Measurements from ENCODE around the gene TEX19. TPM values are rescaled to one million over a fixed set of nuclear protein-coding genes. Genes with fewer than 3 reads are reported as not detected.
A peak's percentile ranks its signal among the peaks of the same experiment; 100 is the strongest.

Gene TEX19
- polyA plus RNA-seq, 3 donors from 2014 or later = not detected

GRCh38 chr17:82327289-82327688, 31.8 kb upstream of the TEX19 start:
- H3K27me3 Mint-ChIP-seq (ENCODE audit: low read depth in 3 of 3) = peaks cover 0 to 4% (median 3%) of the 10 kb centered on the region in 3 donors
- no peak overlapping the region for H3K27ac Mint-ChIP-seq
- no peak overlapping the region for H3K4me3 Mint-ChIP-seq
- no peaks in the 10 kb centered on the region for H3K4me1 Mint-ChIP-seq
- no peak for DNase-seq
- no peaks in the 10 kb centered on the region for H3K36me3 Mint-ChIP-seq
- no peaks in the 10 kb centered on the region for H3K9me3 Mint-ChIP-seq

GRCh38 chr17:82327757-82328140, 31.3 kb upstream of the TEX19 start:
- no peak for DNase-seq
- Mint-ChIP-seq H3K9me3 (no peaks in the 10 kb centered on the region), H3K4me3 (no peak overlapping the region), H3K4me1 (peaks cover 1 to 3% of the 10 kb centered on the region in 2 donors), H3K27ac (no peak overlapping the region), H3K36me3 (no peaks in the 10 kb centered on the region), H3K27me3 (ENCODE audit: low read depth in 3 of 3) (peaks cover 0 to 4% (median 3%) of the 10 kb centered on the region in 3 donors)

- no peak overlapping the region for H3K4me3 Mint-ChIP-seq
- H3K27ac Mint-ChIP-seq = no peak overlapping the region
- H3K36me3 Mint-ChIP-seq = no peaks in the 10 kb centered on the region
- peaks cover 0 to 4% (median 3%) of the 10 kb centered on the region in 3 donors for H3K27me3 Mint-ChIP-seq (ENCODE audit: low read depth in 3 of 3)
- no peak for DNase-seq
- H3K4me1 Mint-ChIP-seq = peaks cover 4 to 8% of the 10 kb centered on the region in 2 donors
- H3K9me3 Mint-ChIP-seq = no peaks in the 10 kb centered on the region
Measured at GRCh38 chr17:82328141-82328993, 30.7 kb upstream of the TEX19 start.

DNA sequence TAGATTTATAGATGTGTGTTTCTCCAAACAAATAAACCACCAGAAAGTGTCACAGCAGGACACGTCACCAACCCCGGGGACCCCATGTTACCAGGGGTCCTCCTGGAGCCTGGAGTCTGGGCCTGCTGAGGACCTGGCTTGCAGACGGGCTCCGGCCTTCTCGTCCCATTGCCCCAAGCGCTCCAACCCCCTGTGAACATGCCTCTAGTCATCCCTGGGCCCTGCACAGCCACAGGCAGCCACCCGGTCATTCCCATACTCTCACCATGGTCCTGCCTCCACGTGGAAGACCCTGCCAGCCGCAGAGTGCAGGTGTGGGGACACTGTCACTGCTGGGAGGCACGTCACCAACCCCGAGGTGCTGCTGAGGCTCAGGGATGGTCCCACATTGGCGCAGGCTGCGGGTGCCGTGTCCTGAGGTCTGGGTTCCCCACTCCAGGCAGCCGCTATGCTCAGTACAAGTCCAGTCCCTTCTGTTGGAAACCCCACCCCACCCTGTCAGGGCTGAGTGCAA, 30.0 kb upstream of the TEX19 start:
- Mint-ChIP-seq H3K27me3 (ENCODE audit: low read depth in 3 of 3) (peaks cover 0 to 4% (median 3%) of the 10 kb centered on the region in 3 donors), H3K4me1 (peaks cover 4 to 8% of the 10 kb centered on the region in 2 donors), H3K9me3 (no peaks in the 10 kb centered on the region), H3K27ac (no peak overlapping the region), H3K36me3 (no peaks in the 10 kb centered on the region), H3K4me3 (no peak overlapping the region)
- DNase-seq = no peak

- Mint-ChIP-seq H3K9me3 (no peaks in the 10 kb centered on the region), H3K27ac (no peak overlapping the region), H3K36me3 (no peaks in the 10 kb centered on the region), H3K4me3 (no peak overlapping the region), H3K4me1 (peaks cover 9 to 11% of the 10 kb centered on the region in 2 donors), H3K27me3 (ENCODE audit: low read depth in 3 of 3) (peaks cover 0 to 6% (median 2%) of the 10 kb centered on the region in 3 donors)
- DNase-seq = no peak
Measured at GRCh38 chr17:82329683-82330321, 29.2 kb upstream of the TEX19 start.

- Mint-ChIP-seq H3K27me3 (ENCODE audit: low read depth in 3 of 3) (peaks cover 0 to 8% (median 6%) of the 10 kb centered on the region in 3 donors), H3K36me3 (no peaks in the 10 kb centered on the region), H3K9me3 (no peaks in the 10 kb centered on the region), H3K4me3 (no peak overlapping the region), H3K27ac (no peak overlapping the region), H3K4me1 (peaks cover 17 to 19% of the 10 kb centered on the region in 2 donors)
- DNase-seq = no peak
Measured at GRCh38 chr17:82330322-82331239, 28.5 kb upstream of the TEX19 start.

GRCh38 chr17:82331345-82331939, 27.6 kb upstream of the TEX19 start:
- no peaks in the 10 kb centered on the region for H3K9me3 Mint-ChIP-seq
- no peaks in the 10 kb centered on the region for H3K36me3 Mint-ChIP-seq
- H3K27ac Mint-ChIP-seq = no peak overlapping the region
- H3K27me3 Mint-ChIP-seq (ENCODE audit: low read depth in 3 of 3) = peaks cover 0 to 8% (median 6%) of the 10 kb centered on the region in 3 donors
- DNase-seq = no peak
- H3K4me3 Mint-ChIP-seq = peak overlapping the region in 2 of 5 donors; percentile 48 to 54
- H3K4me1 Mint-ChIP-seq = peaks cover 19% of the 10 kb centered on the region in 2 donors

DNA sequence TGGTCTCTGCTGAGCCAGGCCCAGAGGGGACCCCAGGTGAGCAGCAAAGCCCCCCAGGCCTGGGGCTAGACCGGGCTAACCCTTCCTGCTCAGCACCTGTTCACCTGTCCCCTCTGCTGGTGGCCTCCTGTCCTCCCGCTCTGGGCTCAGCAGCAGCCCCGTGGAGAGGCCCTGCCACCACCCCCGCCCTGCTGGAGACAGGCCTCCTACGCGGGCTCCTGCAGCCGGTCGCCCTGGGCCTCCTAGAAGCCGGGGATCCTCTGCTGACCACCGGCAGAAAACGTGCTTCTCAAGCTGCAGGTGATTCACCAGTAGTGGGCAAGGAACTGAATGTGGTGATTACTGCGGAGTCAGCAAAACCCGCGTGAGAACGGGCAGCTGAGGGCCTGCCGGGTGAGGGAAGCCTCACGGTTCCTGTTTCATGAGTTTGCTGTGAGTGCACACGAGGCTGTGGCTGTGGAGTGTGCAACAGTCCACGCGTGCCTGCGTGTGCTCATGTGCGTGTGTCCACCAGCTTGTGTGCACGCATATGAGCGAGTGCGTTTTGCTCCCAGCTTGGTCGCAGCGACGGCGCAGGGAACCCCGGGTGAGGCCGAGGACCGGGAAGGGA, 26.3 kb upstream of the TEX19 start:
- peak overlapping the region; percentile 71 to 85 (median 82) for H3K4me3 Mint-ChIP-seq
- peaks cover 19% of the 10 kb centered on the region in 2 donors for H3K4me1 Mint-ChIP-seq
- H3K27ac Mint-ChIP-seq = peak overlapping the region in 2 of 6 donors; percentile 61 to 81
- peak; percentile 34 to 47 (median 40) for DNase-seq
- H3K36me3 Mint-ChIP-seq = no peaks in the 10 kb centered on the region
- peaks cover 0 to 8% (median 6%) of the 10 kb centered on the region in 3 donors for H3K27me3 Mint-ChIP-seq (ENCODE audit: low read depth in 3 of 3)
- no peaks in the 10 kb centered on the region for H3K9me3 Mint-ChIP-seq

DNA sequence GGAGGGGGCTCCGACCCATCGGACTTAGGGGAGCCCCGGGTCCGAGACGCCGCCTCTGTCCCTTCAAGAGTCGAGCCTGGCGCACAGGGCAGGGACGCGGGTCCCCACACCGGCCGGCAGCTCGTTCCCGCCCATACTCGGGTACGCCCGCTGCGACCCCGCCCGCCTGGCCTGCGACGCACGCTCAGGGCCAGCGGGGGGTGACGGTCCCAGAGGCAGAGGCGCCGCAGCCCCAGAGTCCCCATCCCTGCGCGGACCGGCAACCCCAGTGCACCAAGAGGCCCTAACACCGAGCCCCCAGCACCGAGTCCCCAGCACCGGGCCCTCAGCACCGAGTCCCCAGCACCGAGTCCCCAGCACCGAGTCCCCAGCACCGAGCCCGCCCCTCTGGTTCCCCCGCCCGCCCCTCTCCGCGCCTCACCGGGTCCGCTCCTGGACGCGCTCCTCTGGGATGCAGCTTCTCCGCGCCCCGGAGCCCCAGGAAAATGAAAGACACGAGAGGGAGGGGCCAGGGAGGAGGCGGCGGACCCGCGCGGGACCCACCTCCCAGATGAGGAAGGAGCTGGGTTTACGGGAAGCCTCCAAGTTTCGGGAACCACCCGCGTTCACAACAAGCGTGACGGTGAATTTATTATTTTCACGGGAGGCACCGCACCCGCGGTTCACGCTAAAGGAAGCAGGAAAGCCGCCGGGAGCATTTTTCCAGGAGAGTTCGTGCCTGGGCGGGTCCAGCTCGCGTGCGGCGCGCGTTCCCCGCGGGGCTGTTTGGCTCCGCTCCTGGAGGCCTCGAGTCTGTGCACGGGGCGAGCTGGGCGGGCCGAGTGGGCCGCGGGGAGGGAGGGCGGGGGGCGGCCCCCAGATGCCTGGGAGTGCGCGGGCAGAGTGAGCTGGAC, 25.5 kb upstream of the TEX19 start, which contains the start of gene SECTM1:
TSS of gene SECTM1 (minus strand) at position 488 of the 893 bp plus-strand sequence. CDS start 6,526 bp downstream, outside the sequence.
- peak within 1 kb of the TSS; percentile 93 to 99 (median 98) for H3K4me3 Mint-ChIP-seq
- H3K27ac Mint-ChIP-seq = peak within 1 kb of the TSS in 5 of 6 donors; percentile 14 to 96 (median 81)
- H3K9me3 Mint-ChIP-seq = no peaks in the 10 kb centered on the region
- H3K36me3 Mint-ChIP-seq = no peaks in the 10 kb centered on the region
- H3K4me1 Mint-ChIP-seq = peaks cover 19% of the 10 kb centered on the region in 2 donors
- DNase-seq = no peak
- peaks cover 0 to 10% (median 6%) of the 10 kb centered on the region in 3 donors for H3K27me3 Mint-ChIP-seq (ENCODE audit: low read depth in 3 of 3)

GRCh38 chr17:82334204-82334621, 24.8 kb upstream of the TEX19 start:
- no peak for DNase-seq
- no peaks in the 10 kb centered on the region for H3K9me3 Mint-ChIP-seq
- H3K36me3 Mint-ChIP-seq = no peaks in the 10 kb centered on the region
- peak overlapping the region; percentile 93 to 99 (median 98) for H3K4me3 Mint-ChIP-seq
- H3K27me3 Mint-ChIP-seq (ENCODE audit: low read depth in 3 of 3) = peaks cover 0 to 10% (median 5%) of the 10 kb centered on the region in 3 donors
- peaks cover 19% of the 10 kb centered on the region in 2 donors for H3K4me1 Mint-ChIP-seq
- H3K27ac Mint-ChIP-seq = peak overlapping the region in 3 of 6 donors; percentile 14 to 96 (median 64)

DNA sequence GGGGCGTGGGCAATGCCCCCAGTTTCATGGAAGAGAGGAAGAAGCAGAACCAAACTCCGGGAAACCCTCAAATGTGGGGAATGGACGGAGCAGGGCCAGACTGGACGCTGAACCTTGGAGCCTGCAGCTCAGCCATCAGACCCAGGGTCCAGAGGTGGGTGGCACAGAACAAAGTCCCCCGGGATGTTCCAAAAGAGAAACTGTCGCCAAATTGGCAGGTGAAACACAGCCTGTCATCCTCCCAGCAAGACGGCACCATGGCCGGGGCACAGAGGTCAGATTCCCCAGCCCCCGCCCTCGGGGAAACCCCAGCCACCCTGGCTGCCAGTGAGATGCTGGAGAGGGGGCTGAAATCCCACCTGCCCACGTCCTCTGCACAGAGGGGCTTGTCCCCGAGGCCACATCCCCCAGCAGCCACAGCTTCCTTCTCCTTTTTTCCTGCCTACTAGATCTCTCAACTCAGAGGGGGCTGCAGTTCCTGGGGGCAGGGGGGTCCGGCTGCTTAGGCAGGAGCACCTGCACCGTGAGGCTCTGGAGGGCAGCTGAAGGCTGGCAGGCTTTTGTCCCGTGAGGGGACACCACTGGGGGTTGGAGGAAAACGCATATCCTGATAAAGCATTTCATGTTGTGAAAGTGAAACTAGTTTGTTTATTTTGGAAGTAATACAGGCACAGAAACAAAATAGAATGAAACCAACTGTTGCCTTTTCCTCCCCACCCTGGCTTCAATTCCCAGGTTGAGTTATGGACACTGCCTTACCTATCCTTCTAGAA, 24.2 kb upstream of the TEX19 start:
- Mint-ChIP-seq H3K4me3 (peak overlapping the region; percentile 93 to 99 (median 98)), H3K36me3 (no peaks in the 10 kb centered on the region), H3K9me3 (no peaks in the 10 kb centered on the region), H3K27ac (peak overlapping the region; percentile 82 to 97 (median 92)), H3K27me3 (ENCODE audit: low read depth in 3 of 3) (peaks cover 0 to 10% (median 4%) of the 10 kb centered on the region in 3 donors), H3K4me1 (peaks cover 19% of the 10 kb centered on the region in 2 donors)
- DNase-seq = peak in 2 of 3 donors; percentile 25 to 35

Data from immature natural killer cell (primary cell).